Mononuclear cell (primary cell): Measurements from ENCODE around the gene SRPRA. TPM values are rescaled to one million over a fixed set of nuclear protein-coding genes. Genes with fewer than 3 reads are reported as not detected.
"Not testable (repeated sequence)": the region's sequence is repeated elsewhere in the genome, so short reads cannot be mapped to it uniquely, and the experiment has no call there.

Experiments
- H3K27me3 ChIP-seq: 2 replicates; pipeline ENCODE4 v1.6.0; 2011; ENCODE audit warnings: low read length, control low read depth; ENCODE audit not compliant: insufficient read depth
- H3K4me1 ChIP-seq: 2 replicates; pipeline ENCODE4 v1.5.1; 2011; ENCODE audit warnings: mild to moderate bottlenecking, low read length, control low read depth; ENCODE audit not compliant: insufficient read depth
- H3K4me3 ChIP-seq: 2 replicates; pipeline ENCODE4 v1.5.1; 2011; ENCODE audit warnings: mild to moderate bottlenecking, low read length, moderate library complexity
- H3K9me3 ChIP-seq: 2 replicates; pipeline ENCODE4 v1.5.1; 2011; ENCODE audit warnings: low read depth, mild to moderate bottlenecking, control low read depth, low read length
- total RNA-seq: library from RNA; depleted of rRNA; stranded (reverse); fragments of >200 nt; gene quantifications from one replicate; pipeline ENCODE4 v1.2.3, GENCODE V29; 2012

The SRPRA gene, protein sequence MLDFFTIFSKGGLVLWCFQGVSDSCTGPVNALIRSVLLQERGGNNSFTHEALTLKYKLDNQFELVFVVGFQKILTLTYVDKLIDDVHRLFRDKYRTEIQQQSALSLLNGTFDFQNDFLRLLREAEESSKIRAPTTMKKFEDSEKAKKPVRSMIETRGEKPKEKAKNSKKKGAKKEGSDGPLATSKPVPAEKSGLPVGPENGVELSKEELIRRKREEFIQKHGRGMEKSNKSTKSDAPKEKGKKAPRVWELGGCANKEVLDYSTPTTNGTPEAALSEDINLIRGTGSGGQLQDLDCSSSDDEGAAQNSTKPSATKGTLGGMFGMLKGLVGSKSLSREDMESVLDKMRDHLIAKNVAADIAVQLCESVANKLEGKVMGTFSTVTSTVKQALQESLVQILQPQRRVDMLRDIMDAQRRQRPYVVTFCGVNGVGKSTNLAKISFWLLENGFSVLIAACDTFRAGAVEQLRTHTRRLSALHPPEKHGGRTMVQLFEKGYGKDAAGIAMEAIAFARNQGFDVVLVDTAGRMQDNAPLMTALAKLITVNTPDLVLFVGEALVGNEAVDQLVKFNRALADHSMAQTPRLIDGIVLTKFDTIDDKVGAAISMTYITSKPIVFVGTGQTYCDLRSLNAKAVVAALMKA
- 132 TPM for total RNA-seq

GRCh38 chr11:126268708-126269579, at the start of gene SRPRA, which contains the start of gene FOXRED1:
Gene SRPRA (minus strand): TSS chr11:126268895. CDS start chr11:126268804, 91 bp downstream.
Gene FOXRED1 (plus strand): TSS chr11:126269154. CDS start chr11:126269207, 53 bp downstream.
- peak within 1 kb of the TSS; percentile 90 for H3K4me3 ChIP-seq
- no peaks in the 10 kb centered on the region for H3K9me3 ChIP-seq
- no peaks in the 10 kb centered on the region for H3K27me3 ChIP-seq
- peaks cover 18% of the 10 kb centered on the region for H3K4me1 ChIP-seq

DNA sequence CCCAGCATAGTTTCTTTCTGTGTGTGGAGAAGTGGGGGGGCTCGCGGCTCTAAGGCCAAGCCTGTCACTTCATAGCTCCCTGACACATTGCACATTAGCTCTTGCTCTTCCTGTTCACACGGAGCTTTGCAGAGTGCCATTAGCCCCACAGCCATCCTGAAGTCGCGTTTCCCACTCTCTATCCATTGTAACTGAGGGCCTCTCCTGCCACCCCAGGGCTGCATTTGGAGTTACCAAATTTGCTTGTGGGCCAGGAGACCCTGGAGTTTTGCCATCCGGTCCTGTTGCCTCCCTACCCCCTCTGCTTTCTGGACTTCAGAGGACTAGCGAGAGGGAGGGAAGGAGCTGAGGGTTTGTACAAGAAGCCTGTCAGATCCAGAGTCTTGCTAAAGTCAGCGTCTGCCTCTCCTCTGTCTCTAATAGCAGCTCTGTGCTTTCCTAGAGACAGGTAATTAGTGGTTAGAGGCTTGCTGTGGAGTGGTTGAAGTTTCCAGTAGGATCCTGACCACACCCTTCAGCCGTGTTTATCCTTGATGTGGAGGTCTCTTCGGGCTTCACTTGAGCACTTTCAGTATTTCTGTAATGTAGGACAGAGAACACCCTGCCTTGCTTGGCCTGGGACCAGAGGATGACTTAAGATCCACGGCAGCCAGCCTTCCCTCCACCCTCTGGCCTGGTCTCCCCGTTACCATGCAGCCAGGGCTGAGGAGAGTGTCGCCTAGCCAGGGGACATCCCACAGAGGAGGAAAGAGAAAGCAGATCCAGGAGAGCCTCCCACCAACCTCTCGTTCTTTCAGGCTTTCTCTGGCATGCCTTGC, 49.3 kb upstream of the SRPRA start:
- H3K9me3 ChIP-seq = no peaks in the 10 kb centered on the region
- peaks cover 57% of the 10 kb centered on the region for H3K4me1 ChIP-seq
- H3K27me3 ChIP-seq = no peaks in the 10 kb centered on the region
- H3K4me3 ChIP-seq = no peak overlapping the region

DNA sequence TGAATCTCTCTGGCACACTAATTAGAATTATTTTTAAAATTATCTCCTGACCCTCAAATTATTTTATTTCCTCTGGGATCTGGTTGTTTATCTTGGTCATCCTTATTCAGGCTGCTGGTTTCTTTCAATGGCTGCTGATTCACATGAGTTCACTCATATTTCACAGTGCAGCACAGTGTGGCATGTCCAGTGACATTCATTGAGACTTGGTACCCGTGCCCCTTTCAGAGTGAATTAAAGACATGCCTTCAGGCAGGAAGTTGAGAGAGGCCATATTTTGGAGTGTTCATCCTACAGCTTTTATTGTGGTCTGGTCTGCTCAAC, 48.7 kb upstream of the SRPRA start:
- Histone ChIP-seq H3K4me1 (peaks cover 63% of the 10 kb centered on the region), H3K27me3 (no peaks in the 10 kb centered on the region), H3K4me3 (no peak overlapping the region), H3K9me3 (no peaks in the 10 kb centered on the region)

DNA sequence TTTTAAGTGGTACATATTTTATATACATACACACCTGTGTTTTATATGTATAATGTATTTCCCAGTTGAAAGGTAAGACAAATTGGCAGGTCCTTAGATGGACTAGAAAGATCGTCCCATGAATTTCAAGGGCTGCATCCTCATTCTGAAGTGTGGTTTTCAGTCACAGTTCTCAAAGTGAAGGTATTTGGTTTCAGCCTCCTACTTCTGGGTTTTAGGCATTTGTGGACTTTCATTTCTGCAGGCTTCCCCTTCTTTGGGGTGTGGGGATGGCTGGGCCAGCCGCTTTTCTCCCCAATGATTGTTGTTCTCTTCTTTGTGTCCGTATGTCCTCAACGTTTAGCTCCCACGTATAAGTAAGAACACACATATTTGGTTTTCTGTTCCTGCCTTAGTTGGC, 45.1 kb upstream of the SRPRA start:
- Histone ChIP-seq H3K4me3 (no peak overlapping the region), H3K27me3 (no peaks in the 10 kb centered on the region), H3K4me1 (peaks cover 71% of the 10 kb centered on the region), H3K9me3 (no peaks in the 10 kb centered on the region)

GRCh38 chr11:126312961-126313360, 44.3 kb upstream of the SRPRA start:
- Histone ChIP-seq H3K4me1 (peaks cover 63% of the 10 kb centered on the region), H3K27me3 (no peaks in the 10 kb centered on the region)

GRCh38 chr11:126311401-126312291, 43.0 kb upstream of the SRPRA start:
- H3K4me3 ChIP-seq = no peak overlapping the region
- H3K9me3 ChIP-seq = no peaks in the 10 kb centered on the region
- H3K4me1 ChIP-seq = peaks cover 56% of the 10 kb centered on the region
- H3K27me3 ChIP-seq = no peaks in the 10 kb centered on the region

More at GRCh38 chr11:126312961-126313360, 44.3 kb upstream of the SRPRA start:
- H3K9me3 ChIP-seq = no peaks in the 10 kb centered on the region
- H3K4me3 ChIP-seq = no peak overlapping the region

DNA sequence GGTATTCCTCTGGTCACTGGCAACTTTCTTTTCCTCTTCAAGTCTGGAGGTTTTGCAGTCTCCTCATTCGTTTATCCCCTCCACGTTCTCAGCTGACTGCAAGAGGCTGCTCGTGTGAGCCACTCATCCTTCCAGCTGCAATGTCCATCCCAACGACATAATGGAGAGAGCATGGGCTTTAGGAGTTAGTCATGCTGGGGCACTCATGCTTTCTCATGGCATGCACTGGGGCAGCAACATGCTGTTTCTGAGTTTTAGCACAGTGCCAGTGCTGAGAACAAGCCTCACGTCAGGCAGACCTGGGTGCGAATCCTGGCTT, 42.3 kb upstream of the SRPRA start:
- H3K4me3 ChIP-seq = no peak overlapping the region
- H3K27me3 ChIP-seq = no peaks in the 10 kb centered on the region
- H3K9me3 ChIP-seq = no peaks in the 10 kb centered on the region
- peaks cover 55% of the 10 kb centered on the region for H3K4me1 ChIP-seq

DNA sequence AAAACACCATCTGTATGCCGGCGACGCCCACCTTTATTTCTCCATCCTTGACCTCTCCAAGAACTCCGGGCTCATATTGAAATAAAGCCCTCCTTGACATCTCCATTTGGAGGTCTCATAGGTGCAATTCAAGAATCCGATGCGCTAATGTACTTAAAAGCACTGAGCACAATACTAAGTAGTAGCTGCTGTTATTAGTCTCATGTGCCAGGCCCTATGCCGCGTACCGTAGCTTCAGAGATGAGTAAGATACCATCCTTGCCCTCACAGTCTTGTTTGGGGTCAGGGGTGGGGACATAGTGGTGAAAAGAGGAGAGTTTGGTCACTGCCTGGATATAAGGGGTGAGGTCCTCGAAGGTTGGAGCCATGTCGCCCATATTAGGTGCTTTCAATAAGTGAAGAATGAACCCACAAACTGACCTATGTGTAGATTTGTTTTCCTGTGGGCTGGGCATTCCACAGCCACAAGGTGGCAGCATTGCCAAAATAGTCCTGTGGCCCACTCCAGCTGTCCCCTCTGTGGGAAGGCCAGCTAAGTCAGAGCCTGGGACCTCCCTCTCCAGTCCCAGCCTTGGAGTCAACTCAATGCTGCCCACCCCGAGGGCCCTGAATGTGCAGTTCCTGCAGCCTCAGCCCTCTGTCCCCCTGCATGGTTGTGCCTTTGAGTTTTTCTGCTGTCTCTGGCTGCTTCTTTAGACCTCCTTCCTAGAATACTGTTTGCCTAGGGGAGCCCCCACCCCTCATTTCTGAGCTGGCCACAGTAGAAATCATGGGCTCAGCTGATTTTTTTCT, 41.7 kb upstream of the SRPRA start:
- Histone ChIP-seq H3K4me3 (no peak overlapping the region), H3K9me3 (no peaks in the 10 kb centered on the region), H3K27me3 (no peaks in the 10 kb centered on the region), H3K4me1 (peaks cover 55% of the 10 kb centered on the region)

GRCh38 chr11:126308771-126309170, 40.1 kb upstream of the SRPRA start:
- not testable (repeated sequence) for H3K4me3 ChIP-seq, H3K9me3 ChIP-seq, H3K27me3 ChIP-seq
- peaks cover 60% of the 10 kb centered on the region for H3K4me1 ChIP-seq

- no peak overlapping the region for H3K4me3 ChIP-seq
- peaks cover 59% of the 10 kb centered on the region for H3K4me1 ChIP-seq
- H3K9me3 ChIP-seq = no peaks in the 10 kb centered on the region
- no peaks in the 10 kb centered on the region for H3K27me3 ChIP-seq
These were observed 39.6 kb upstream of the SRPRA start for GRCh38 chr11:126308271-126308671.

GRCh38 chr11:126307706-126308105, 39.0 kb upstream of the SRPRA start:
- Histone ChIP-seq H3K4me3 (no peak overlapping the region), H3K27me3 (no peaks in the 10 kb centered on the region), H3K9me3 (no peaks in the 10 kb centered on the region), H3K4me1 (peaks cover 55% of the 10 kb centered on the region)

DNA sequence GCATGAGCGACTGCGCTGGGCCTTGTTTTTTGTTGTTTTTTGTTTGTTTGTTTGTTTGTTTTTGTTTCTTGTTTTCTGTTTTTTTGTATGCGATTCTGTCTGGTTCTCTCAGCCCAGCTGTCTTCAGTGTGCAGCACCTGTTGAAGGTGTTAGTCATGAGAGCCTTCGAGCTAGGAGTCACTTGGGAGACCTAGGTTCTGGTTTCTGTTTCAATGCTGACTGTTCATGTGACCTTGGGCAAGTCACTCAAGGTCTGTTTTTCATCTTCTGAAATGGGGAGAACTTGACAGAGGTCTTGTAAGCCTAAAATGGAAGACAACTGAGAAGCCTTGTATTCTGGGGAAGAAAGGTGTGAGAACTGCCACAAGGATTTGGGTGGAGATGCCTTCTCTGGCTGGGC, 37.0 kb upstream of the SRPRA start:
- no peak overlapping the region for H3K4me3 ChIP-seq
- no peaks in the 10 kb centered on the region for H3K9me3 ChIP-seq
- peaks cover 35% of the 10 kb centered on the region for H3K4me1 ChIP-seq
- H3K27me3 ChIP-seq = no peaks in the 10 kb centered on the region

GRCh38 chr11:126304457-126305075, 35.9 kb upstream of the SRPRA start:
- Histone ChIP-seq H3K4me3 (peak overlapping the region; percentile 73), H3K4me1 (peaks cover 27% of the 10 kb centered on the region), H3K9me3 (no peaks in the 10 kb centered on the region), H3K27me3 (no peaks in the 10 kb centered on the region)
